HK-2 (cell line): Measurements from ENCODE around the gene PRR29.
"Not testable (repeated sequence)": the region's sequence is repeated elsewhere in the genome, so short reads cannot be mapped to it uniquely, and the experiment has no call there.

Source experiments
- DNase-seq: peaks from one replicate; pipeline ENCODE4 v3.0.0-alpha.2; 2018; ENCODE audit not compliant: unreplicated experiment

The PRR29 gene

GRCh38 chr17:63974594-63975192 is 23.5 kb upstream of the PRR29 start:
- peak; percentile 59 for DNase-seq

GRCh38 chr17:63975541-63976092 is 22.5 kb upstream of the PRR29 start:
- DNase-seq = no peak

DNA sequence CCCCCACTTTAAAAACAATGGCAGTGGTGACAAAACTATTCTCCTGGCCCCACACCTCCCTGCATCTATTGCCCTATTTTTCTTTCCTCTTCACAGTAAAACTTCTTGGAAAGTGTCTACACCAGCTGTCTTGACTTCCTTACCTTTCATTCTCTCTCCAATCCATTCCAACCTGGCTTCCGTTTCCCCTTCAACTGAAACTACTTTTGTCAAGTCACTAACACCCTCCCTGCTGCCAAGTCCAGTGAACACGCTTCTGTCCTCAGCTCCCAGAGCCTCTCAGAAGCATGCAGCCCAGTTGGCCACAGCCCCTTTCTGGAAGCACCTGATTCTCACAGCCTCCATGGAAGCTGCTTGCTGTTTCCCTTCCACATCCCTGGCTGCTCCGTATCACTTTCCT is 21.4 kb upstream of the PRR29 start:
- DNase-seq = no peak

DNA sequence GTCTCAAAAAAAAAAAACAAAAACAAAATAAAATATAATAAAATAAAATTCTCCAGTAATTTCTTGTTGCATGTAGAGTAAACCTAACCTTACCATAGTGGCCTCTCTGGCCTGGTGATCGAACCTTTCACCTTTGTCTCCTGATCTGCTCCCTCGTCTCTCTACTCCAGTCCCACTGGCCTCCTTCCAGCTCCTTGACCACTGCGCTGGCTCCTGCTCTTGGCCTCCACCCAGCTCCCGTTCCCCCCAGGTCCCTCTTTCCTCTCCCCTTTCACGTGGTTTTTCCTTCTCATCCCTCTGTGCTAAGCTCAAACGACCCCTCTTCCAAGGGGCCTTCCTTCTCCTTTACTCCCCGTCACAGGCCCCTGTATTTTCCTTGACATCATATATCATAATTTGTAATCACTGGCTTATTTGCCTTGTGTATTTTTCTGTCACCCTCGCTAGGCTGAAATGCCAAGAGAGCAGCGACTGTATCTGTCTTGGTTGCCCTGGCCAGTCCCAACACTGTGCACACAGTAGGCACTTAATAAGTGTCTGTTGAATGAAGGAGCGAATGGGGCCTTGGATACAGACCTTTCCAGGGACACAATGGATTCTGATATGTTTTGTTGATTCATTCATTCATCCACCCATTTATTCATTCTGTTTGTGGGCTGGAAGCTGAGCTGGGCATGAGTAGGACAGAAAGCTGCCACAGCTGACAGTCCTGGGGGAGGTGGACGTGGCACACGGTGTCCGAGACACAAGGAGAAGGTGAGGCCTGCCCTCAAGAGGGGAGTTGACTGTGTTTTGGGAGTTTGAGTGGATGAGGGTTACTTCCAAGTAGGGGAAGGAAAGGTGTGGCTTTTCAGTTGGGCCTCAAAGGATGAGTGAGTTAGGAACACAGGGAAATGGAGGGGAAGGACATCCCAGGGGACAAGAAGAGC is 19.6 kb upstream of the PRR29 start:
- no peak for DNase-seq

GRCh38 chr17:63982641-63983040 is 15.5 kb upstream of the PRR29 start:
- DNase-seq = not testable (repeated sequence)

DNA sequence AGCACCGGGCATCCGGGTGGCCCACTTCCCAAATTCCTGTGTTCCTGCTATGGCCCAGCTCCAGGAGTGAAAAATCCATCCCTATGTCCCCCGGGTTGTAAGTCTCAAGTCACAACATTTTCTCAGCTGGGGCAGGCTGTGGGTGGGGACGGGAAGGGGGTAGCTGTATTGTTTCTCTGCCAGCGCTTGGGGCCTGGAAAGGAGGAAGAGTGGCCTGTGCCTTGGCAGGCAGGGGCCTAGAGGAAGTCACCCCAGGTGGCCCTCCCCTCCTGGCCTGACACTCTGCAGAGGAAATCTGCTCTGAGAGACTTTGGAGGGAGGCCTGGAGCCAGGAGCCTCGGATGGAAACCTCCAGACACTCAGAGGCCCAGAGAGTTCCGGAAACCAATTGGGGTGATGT is 14.8 kb upstream of the PRR29 start:
- DNase-seq = no peak

GRCh38 chr17:63984236-63984635 is 13.9 kb upstream of the PRR29 start:
- no peak for DNase-seq

DNA sequence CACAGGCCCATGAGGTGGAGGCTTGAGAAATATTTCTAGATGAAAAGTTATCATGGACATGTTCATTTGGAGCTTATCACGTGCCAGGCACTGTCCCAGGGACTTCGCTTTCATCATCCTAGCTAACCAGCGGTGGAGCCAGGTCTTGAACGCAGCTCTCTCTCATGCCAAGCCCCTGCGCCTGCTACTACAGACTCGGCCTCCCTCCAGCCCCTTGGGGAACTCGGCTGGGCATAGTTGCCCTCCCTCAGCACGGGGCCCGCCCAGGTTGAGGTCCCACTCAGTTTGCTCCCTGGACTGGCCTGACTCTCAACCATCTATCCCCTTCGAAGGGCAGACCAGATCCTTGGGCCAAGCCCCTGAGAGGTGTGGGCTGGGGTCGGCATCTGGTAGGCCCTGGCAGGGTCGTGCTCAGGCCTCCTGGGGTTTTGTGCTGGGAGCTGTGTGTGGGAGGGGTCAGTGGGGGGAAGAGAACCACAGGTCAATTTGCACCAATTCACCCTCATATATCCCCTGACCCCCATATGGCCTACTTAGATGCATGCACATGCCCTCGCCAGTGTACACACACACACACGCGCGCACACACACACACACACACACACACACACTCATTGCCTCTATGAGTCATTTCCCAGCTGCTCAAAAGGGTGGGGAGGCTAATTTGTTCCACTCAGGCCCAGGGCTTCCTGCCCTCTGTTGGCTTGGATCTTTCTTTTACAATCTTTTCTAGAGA is 13.3 kb upstream of the PRR29 start:
- DNase-seq = peak; percentile 74

- DNase-seq = no peak
Observed at GRCh38 chr17:63985387-63986140, 12.6 kb upstream of the PRR29 start.

- DNase-seq = no peak
Observed at GRCh38 chr17:63986821-63987220, 11.3 kb upstream of the PRR29 start.

DNA sequence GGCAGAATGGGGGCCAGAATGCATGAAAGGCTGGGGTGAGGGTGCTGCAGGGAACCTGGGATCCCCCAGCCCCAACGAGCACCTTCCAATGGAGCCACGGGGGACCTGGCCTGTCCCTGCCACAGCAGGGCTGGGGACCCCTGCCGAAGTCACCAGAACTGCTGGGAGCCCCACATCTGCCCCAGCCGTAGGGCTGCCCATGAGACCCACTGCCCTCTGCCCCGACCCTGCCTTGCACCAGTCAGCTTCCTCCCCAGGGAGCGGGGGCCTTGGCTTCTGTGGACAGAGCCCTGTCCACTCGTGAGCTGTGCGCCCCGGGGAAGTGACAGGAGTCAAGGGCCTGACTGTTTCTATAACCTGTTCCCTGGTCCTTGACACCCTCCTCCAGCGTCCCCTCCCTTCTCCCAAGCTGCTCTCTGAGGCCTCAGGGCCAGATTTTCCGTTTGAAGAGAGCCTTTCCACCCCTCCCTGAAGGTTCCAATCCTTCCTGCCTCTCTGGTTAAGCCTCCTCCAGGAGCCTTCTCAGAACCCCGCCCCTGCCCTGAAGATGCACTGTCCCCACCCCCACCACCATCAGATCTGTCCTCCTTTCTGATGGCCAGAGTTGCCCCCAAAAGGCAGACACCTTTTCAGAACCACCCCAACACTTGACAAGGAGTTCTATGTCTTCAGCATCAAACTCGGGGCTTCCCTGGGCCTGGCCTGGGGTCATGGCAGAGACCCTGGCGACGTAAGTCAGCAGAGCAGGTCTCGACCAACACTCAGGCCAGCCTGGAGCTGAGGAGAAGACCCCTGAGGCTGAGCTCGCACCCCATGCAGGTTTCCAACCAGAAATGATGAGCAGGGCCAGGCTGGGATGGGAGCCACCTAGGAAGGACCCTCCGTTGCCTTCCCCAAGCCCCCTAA is 10.7 kb upstream of the PRR29 start:
- DNase-seq = no peak

DNA sequence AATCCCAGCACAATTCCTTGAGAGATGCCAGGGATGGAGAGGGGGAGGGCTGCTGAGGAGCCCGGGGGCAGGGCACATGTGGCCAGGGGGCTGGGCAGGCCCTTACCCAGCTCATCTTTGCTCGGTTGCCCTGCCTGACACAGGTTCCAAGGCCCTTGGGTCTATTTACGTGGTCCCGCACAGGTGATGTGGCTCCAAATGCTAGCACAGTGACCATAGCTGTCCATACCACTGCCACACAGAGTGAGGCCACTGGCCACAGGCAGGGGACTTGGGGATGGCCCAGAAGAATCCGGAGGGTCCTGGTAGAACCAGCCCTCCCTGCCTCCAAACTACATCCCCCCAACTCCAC is 10.0 kb upstream of the PRR29 start:
- DNase-seq = no peak

- no peak for DNase-seq
Observed at GRCh38 chr17:63988741-63989621, 9.2 kb upstream of the PRR29 start.

- no peak for DNase-seq
Observed at GRCh38 chr17:63989622-63990345, 8.4 kb upstream of the PRR29 start.

- no peak for DNase-seq
Observed at GRCh38 chr17:63991611-63992010, 6.5 kb upstream of the PRR29 start.

DNA sequence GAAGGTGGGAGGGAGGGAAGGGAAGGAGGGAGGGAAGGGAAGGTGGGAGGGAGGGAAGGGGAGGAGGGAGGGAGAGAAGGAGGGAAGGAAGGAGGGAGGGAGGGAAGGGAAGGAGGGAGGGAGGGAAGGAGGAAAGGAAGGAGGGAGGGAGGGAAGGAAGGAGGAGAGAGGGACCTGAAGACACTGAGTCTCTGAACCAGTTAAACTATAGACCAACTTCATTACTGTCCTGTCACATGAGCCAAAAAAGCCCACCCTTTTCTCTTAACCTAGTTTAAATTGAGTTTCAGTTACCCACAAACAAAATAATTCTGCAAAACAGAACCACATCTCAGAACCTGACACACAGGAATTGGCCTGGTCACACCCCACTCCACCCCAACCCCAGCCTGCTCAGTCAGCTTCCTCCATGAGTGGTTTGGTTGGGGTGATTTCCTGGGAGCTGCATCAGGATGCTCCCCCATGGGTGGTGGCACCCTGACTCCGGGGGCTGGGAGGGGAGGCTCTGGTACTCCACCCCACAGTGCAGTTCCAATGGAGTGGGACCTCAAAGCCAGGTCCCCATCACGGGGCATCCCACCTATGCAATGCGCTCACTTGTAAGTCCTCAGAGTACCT is 4.7 kb upstream of the PRR29 start:
- no peak for DNase-seq

DNA sequence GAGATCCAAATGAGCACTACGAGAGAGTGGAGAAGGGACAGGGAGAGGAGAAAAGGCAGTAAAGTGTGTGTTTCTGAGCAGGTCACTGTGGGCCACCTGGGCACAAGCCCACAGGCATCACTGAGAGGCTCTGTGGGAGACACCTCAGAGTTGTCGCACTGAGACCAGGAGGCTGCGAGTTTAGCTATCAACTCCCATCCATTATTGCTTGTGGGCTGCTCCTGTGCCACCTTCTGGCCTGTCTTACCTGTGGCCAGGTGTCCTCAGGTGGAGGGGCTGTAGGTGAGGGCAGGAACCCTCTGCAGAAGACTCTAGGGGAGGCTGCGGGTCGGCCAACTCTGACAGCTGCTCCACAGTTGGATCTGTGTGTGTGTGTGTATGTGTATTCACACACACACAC is 2.5 kb upstream of the PRR29 start:
- no peak for DNase-seq

GRCh38 chr17:63996430-63997182 is 1.5 kb upstream of the PRR29 start:
- no peak for DNase-seq
